Measurements from ENCODE around the gene H2BK1. TPM values are rescaled to one million over a fixed set of nuclear protein-coding genes. Genes with fewer than 3 reads are reported as not detected.

The H2BK1 gene
- total and polyA plus RNA-seq, 7 donors = not detected

GRCh38 chr7:151251328-151251688 is 41.0 kb upstream of the H2BK1 start:
- DNase-seq = peak; percentile 80
- Histone ChIP-seq H3K4me3 (peak overlapping the region; percentile 31 to 77 (median 64)), H3K36me3 (no peaks in the 10 kb centered on the region), H3K27ac (peak overlapping the region; percentile 93 to 95 (median 94)), H3K27me3 (no peaks in the 10 kb centered on the region), H3K9me3 (no peaks in the 10 kb centered on the region), H3K4me1 (peaks cover 0 to 66% (median 62%) of the 10 kb centered on the region in 4 donors)
- WGBS, 2 donors = 4 to 8% methylated on average over 19 of the region's 19 CpGs
- TF ChIP-seq, protein P1, sequence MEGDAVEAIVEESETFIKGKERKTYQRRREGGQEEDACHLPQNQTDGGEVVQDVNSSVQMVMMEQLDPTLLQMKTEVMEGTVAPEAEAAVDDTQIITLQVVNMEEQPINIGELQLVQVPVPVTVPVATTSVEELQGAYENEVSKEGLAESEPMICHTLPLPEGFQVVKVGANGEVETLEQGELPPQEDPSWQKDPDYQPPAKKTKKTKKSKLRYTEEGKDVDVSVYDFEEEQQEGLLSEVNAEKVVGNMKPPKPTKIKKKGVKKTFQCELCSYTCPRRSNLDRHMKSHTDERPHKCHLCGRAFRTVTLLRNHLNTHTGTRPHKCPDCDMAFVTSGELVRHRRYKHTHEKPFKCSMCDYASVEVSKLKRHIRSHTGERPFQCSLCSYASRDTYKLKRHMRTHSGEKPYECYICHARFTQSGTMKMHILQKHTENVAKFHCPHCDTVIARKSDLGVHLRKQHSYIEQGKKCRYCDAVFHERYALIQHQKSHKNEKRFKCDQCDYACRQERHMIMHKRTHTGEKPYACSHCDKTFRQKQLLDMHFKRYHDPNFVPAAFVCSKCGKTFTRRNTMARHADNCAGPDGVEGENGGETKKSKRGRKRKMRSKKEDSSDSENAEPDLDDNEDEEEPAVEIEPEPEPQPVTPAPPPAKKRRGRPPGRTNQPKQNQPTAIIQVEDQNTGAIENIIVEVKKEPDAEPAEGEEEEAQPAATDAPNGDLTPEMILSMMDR (IDR thresholded peaks at IDR 0.05) = no peak
- TF ChIP-seq POLR2A (IDR thresholded peaks at IDR 0.05) (no peak), EP300 (IDR thresholded peaks at IDR 0.05) (no peak), POLR2AphosphoS5 (IDR thresholded peaks at IDR 0.05) (no peak)
- intact Hi-C loops (cut with DNase I) = no loop called here

GRCh38 chr7:151250181-151251132 is 40.2 kb upstream of the H2BK1 start:
- peak overlapping the region in 3 of 4 donors; percentile 60 to 77 (median 69) for H3K4me3 ChIP-seq

DNA sequence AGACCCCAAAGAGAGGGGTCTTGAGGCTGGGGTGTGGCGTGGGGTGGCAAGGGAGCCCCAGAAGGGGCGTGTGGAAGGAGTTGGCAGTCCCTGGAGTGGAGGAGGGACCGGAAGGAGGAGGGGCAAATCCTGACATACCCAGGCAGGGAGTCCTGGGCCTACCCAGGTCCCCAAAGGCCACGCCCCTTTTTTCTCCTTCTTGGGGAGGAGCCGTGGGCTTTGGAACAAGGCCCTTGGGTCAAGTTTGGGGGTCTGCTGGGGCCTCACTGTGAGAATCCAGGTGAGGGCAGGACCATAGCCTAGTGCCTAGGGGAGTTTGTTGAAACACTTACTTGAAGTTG is 39.4 kb upstream of the H2BK1 start:
- TF ChIP-seq POLR2AphosphoS5 (IDR thresholded peaks at IDR 0.05) (no peak), POLR2A (IDR thresholded peaks at IDR 0.05) (no peak)
- Histone ChIP-seq H3K9me3 (no peaks in the 10 kb centered on the region), H3K27ac (peak overlapping the region; percentile 93 to 95 (median 94)), H3K36me3 (no peaks in the 10 kb centered on the region), H3K27me3 (peaks cover 0 to 5% (median 2%) of the 10 kb centered on the region in 3 donors), H3K4me3 (peak overlapping the region; percentile 50 to 69 (median 68)), H3K4me1 (peaks cover 0 to 82% (median 78%) of the 10 kb centered on the region in 4 donors)
- WGBS, 2 donors = 5 to 31% methylated on average over 5 of the region's 5 CpGs
- intact Hi-C loops (cut with DNase I) = loop anchor here (5.0 kb wide), 1 partner anchor 198 kb away; no protein-coding TSS in a partner anchor
- DNase-seq = peak; percentile 87

More at GRCh38 chr7:151250181-151251132, 40.2 kb upstream of the H2BK1 start:
- Histone ChIP-seq H3K27me3 (peaks cover 0 to 2% (median 0%) of the 10 kb centered on the region in 3 donors), H3K36me3 (no peaks in the 10 kb centered on the region), H3K27ac (peak overlapping the region; percentile 93 to 95 (median 94)), H3K4me1 (peaks cover 0 to 75% (median 71%) of the 10 kb centered on the region in 4 donors), H3K9me3 (no peaks in the 10 kb centered on the region)
- no peak for TF ChIP-seq POLR2A (IDR thresholded peaks at IDR 0.05)
- TF ChIP-seq, protein P1 (IDR thresholded peaks at IDR 0.05) = no peak
- no peak for TF ChIP-seq POLR2AphosphoS5 (IDR thresholded peaks at IDR 0.05)
- no peak for TF ChIP-seq EP300 (IDR thresholded peaks at IDR 0.05)
- no peak for DNase-seq
- WGBS, 2 donors = 75 to 78% methylated on average over 7 of the region's 7 CpGs
- intact Hi-C loops (cut with DNase I) = no loop called here

DNA sequence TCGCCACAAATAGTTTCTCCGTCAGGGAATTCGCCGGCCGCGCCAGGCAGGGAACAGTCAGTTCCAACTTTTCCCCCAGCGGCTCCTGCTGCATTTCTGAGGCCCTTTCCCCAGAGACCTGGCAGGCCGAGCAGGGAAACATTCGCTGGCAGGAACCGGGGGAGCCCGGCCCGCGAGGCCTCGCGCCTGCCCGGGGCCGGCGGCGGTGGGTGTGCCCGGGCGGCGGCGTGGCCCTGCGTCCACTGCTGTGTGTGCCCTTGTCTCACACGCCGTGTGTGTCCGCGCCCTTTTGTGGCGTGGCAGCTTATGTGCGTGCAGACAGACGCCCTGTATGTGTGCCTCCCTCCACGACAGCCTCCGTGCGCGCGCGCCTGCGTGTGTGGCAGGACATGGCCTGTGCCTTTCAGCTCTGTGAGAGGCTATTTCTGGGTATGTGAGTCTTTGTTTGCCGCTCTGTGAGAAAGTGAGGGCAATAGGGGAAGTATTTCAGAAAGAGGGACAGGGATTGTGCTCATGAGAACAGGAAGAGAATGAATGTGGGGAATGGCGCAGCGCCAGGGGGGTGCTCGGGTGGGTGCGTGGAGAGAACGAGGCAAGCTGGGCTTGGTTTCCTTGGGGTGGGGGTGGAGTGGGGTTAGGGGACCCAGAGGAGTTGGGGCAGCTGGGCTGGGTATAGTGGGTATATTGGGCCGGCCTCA is 38.9 kb upstream of the H2BK1 start:
- peak; percentile 85 for DNase-seq
- Histone ChIP-seq H3K4me1 (peaks cover 0 to 86% (median 82%) of the 10 kb centered on the region in 4 donors), H3K9me3 (no peaks in the 10 kb centered on the region), H3K27ac (peak overlapping the region; percentile 93 to 95 (median 94)), H3K4me3 (peak overlapping the region; percentile 50 to 69 (median 68)), H3K27me3 (peaks cover 0 to 6% (median 2%) of the 10 kb centered on the region in 3 donors), H3K36me3 (no peaks in the 10 kb centered on the region)
- TF ChIP-seq, protein P1 (IDR thresholded peaks at IDR 0.05) = no peak
- TF ChIP-seq POLR2AphosphoS5 (IDR thresholded peaks at IDR 0.05) = peak; percentile 40 to 69 (median 56)
- no peak for TF ChIP-seq EP300 (IDR thresholded peaks at IDR 0.05)
- intact Hi-C loops (cut with DNase I) = loop anchor here (5.0 kb wide), 1 partner anchor 198 kb away; no protein-coding TSS in a partner anchor
- 3 to 4% methylated on average over 45 of the region's 45 CpGs for WGBS, 2 donors

Data from sigmoid colon (tissue), 7 donors.